ENCODE results near the gene LUZP1.

The LUZP1 gene

GRCh38 chr1:23084880-23085279 lies 83.8 kb downstream of the LUZP1 start:
- TF ChIP-seq, protein P1, sequence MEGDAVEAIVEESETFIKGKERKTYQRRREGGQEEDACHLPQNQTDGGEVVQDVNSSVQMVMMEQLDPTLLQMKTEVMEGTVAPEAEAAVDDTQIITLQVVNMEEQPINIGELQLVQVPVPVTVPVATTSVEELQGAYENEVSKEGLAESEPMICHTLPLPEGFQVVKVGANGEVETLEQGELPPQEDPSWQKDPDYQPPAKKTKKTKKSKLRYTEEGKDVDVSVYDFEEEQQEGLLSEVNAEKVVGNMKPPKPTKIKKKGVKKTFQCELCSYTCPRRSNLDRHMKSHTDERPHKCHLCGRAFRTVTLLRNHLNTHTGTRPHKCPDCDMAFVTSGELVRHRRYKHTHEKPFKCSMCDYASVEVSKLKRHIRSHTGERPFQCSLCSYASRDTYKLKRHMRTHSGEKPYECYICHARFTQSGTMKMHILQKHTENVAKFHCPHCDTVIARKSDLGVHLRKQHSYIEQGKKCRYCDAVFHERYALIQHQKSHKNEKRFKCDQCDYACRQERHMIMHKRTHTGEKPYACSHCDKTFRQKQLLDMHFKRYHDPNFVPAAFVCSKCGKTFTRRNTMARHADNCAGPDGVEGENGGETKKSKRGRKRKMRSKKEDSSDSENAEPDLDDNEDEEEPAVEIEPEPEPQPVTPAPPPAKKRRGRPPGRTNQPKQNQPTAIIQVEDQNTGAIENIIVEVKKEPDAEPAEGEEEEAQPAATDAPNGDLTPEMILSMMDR (IDR thresholded peaks at IDR 0.05; ENCODE audit: insufficient read depth, low read length, poor library complexity, severe bottlenecking), result no peak
- DNase-seq (ENCODE audit: extremely low read depth, insufficient read length), result no peak
- H3K27me3 ChIP-seq (replicated peaks; ENCODE audit: control insufficient read depth, insufficient read depth, low read length), result no peaks in the 10 kb centered on the region
- no peak overlapping the region for H3K4me3 ChIP-seq (replicated peaks; ENCODE audit: low read depth, low read length)
- H3K36me3 ChIP-seq (ENCODE audit: control insufficient read depth, insufficient read depth, low read length), result peaks cover 22% of the 10 kb centered on the region

DNA sequence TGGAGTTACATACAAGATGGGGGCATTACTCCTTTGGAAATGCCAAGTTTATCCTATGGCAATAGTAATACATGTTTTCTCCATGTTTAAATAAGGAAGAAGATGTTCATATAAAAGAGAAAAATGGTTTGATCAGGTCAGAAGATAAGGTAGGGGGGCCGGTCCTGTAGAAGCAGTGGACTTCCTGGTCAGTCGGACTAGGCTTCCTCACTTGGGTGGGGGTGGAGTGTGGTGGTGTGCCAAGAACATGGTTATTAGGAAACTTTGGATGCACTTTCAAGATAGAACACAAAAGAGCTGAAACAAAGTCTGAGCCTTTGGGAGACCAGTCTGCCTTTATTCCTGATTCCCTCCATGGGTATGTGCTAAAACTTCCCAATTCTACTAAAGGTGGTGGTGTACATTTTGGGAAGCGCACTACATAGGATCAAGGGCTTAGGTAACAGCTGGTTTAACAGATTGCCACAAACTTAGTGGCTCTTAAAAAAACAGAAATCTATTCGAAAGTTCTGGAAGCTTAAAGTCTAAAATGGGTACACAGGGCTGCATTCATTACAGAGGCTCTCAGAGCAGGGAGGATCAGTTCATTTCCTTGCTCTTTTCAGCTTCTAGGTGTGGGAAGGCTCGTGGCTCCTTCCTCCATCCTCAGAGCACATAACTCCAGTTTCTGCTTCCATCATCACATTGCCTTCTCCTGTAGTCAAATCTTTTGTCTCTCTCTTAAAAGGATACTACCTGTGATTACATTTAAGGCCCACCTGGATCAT lies 84.8 kb downstream of the LUZP1 start:
- H3K27me3 ChIP-seq (replicated peaks; ENCODE audit: control insufficient read depth, insufficient read depth, low read length), result no peaks in the 10 kb centered on the region
- DNase-seq (ENCODE audit: extremely low read depth, insufficient read length), result no peak
- no peak overlapping the region for H3K4me3 ChIP-seq (replicated peaks; ENCODE audit: low read depth, low read length)
- peaks cover 26% of the 10 kb centered on the region for H3K36me3 ChIP-seq (ENCODE audit: control insufficient read depth, insufficient read depth, low read length)
- TF ChIP-seq, protein P1 (IDR thresholded peaks at IDR 0.05; ENCODE audit: insufficient read depth, low read length, poor library complexity, severe bottlenecking), result no peak

- no peak for DNase-seq (ENCODE audit: extremely low read depth, insufficient read length)
- H3K36me3 ChIP-seq (ENCODE audit: control insufficient read depth, insufficient read depth, low read length), result peaks cover 26% of the 10 kb centered on the region
- H3K27me3 ChIP-seq (replicated peaks; ENCODE audit: control insufficient read depth, insufficient read depth, low read length), result no peaks in the 10 kb centered on the region
- TF ChIP-seq, protein P1 (IDR thresholded peaks at IDR 0.05; ENCODE audit: insufficient read depth, low read length, poor library complexity, severe bottlenecking), result no peak
- H3K4me3 ChIP-seq (replicated peaks; ENCODE audit: low read depth, low read length), result no peak overlapping the region
These were observed 87.3 kb downstream of the LUZP1 start for GRCh38 chr1:23081376-23081775.

DNA sequence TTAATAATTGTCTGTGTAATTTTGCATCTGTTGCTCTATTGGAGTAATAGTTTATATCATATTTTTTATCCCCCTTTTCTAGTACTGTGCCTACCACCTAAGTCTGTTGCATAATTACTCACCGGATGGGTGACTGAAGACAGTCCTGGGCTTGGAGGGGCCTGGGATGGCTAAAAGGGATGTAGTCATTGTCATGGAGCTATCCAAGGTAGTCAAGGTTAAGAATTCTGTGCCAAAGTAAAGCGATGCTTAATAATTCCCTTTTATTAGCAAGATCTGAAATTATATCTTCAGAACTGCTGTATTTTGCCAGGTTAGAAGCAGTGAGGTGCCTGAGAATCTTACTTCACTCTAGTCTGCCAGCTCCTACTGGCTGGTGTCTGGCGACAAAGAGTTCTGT lies 87.8 kb downstream of the LUZP1 start:
- no peak overlapping the region for H3K4me3 ChIP-seq (replicated peaks; ENCODE audit: low read depth, low read length)
- H3K36me3 ChIP-seq (ENCODE audit: control insufficient read depth, insufficient read depth, low read length), result peaks cover 26% of the 10 kb centered on the region
- DNase-seq (ENCODE audit: extremely low read depth, insufficient read length), result no peak
- TF ChIP-seq, protein P1 (IDR thresholded peaks at IDR 0.05; ENCODE audit: insufficient read depth, low read length, poor library complexity, severe bottlenecking), result no peak
- H3K27me3 ChIP-seq (replicated peaks; ENCODE audit: control insufficient read depth, insufficient read depth, low read length), result no peaks in the 10 kb centered on the region

DNA sequence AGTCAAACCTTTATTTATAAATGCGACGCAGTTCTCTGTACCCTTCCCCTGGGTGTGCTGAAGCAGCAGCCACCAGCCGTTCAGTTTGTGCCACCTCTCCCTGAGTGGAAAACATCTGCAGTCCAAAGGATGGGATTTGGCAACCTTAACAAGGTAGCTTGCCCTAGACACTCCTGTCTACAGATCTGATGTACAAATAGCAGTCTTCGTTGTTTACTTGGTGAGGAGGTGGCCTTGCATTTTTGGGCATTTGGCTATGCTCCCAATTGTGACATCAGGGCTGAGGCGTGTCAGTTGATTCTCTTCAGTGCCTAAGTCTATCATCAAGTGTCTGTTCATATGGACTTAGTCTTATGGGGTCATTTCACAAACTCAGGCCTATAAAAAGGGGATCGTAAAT lies 89.6 kb downstream of the LUZP1 start:
- DNase-seq (ENCODE audit: extremely low read depth, insufficient read length), result no peak
- TF ChIP-seq, protein P1 (IDR thresholded peaks at IDR 0.05; ENCODE audit: insufficient read depth, low read length, poor library complexity, severe bottlenecking), result no peak
- peaks cover 23% of the 10 kb centered on the region for H3K36me3 ChIP-seq (ENCODE audit: control insufficient read depth, insufficient read depth, low read length)
- no peaks in the 10 kb centered on the region for H3K27me3 ChIP-seq (replicated peaks; ENCODE audit: control insufficient read depth, insufficient read depth, low read length)
- H3K4me3 ChIP-seq (replicated peaks; ENCODE audit: low read depth, low read length), result no peak overlapping the region
